NCI-H187 treated with DMSO at 0.1 percent for 48 hours (cell line): ENCODE measurements around the gene TENT4A.

Experiments used
- DNase-seq: peaks from one replicate; lab custom pipeline; 2025; lab: John Stamatoyannopoulos, UW

Gene TENT4A

GRCh38 chr5:6805841-6806240 is 92.6 kb downstream of the TENT4A start:
- no peak for DNase-seq
